H9 (cell line): ENCODE data around the gene CROT. TPM values are rescaled to one million over a fixed set of nuclear protein-coding genes. Genes with fewer than 3 reads are reported as not detected.

Experiments
- DNase-seq: peaks from one replicate; pipeline ENCODE4 v3.0.0-alpha.2; 2017
- H2AFZ ChIP-seq: one replicate; pipeline ENCODE4 v1.6.1; 2013; ENCODE audit warnings: mild to moderate bottlenecking, low read length, control low read depth, moderate library complexity
- H2AK5ac ChIP-seq: 2 replicates; pipeline ENCODE4 v1.6.1; 2013; ENCODE audit warnings: low read length, control low read depth, mixed read lengths; ENCODE audit not compliant: insufficient read length
- H2BK120ac ChIP-seq: one replicate; pipeline ENCODE4 v1.6.1; 2013; ENCODE audit warnings: low read depth, mild to moderate bottlenecking, low read length, control low read depth, inconsistent platforms; ENCODE audit not compliant: poor library complexity, severe bottlenecking
- H2BK12ac ChIP-seq: 2 replicates; pipeline ENCODE4 v1.6.1; 2013; ENCODE audit warnings: low read length, control low read depth, mixed read lengths, low read depth; ENCODE audit not compliant: insufficient read length
- H2BK15ac ChIP-seq: 2 replicates; pipeline ENCODE4 v1.6.1; 2013; ENCODE audit warnings: low read depth, low read length, control low read depth
- H2BK20ac ChIP-seq: one replicate; pipeline ENCODE4 v1.6.1; 2013; ENCODE audit warnings: low read depth, mild to moderate bottlenecking, low read length, control low read depth, inconsistent platforms; ENCODE audit not compliant: poor library complexity, severe bottlenecking
- H2BK5ac ChIP-seq: 2 replicates; pipeline ENCODE4 v1.6.1; 2013; ENCODE audit warnings: low read length, control low read depth, mixed read lengths; ENCODE audit not compliant: insufficient read length
- H3K14ac ChIP-seq: 2 replicates; pipeline ENCODE4 v1.6.1; 2013; ENCODE audit warnings: low read length, control low read depth; ENCODE audit not compliant: insufficient read depth
- H3K18ac ChIP-seq: 2 replicates; pipeline ENCODE4 v1.6.1; 2013; ENCODE audit warnings: low read depth, mild to moderate bottlenecking, mixed read lengths, low read length, control low read depth; ENCODE audit not compliant: insufficient read length
- H3K23ac ChIP-seq: 2 replicates; pipeline ENCODE4 v1.6.1; 2013; ENCODE audit warnings: low read length, control low read depth, mixed read lengths, low read depth; ENCODE audit not compliant: insufficient read length
- H3K23me2 ChIP-seq: 2 replicates; pipeline ENCODE4 v1.6.1; 2013; ENCODE audit warnings: low read depth, mild to moderate bottlenecking, mixed read lengths, low read length, control low read depth; ENCODE audit not compliant: insufficient read length, poor library complexity, severe bottlenecking
- H3K27ac ChIP-seq: 2 replicates; pipeline ENCODE4 v1.5.1; 2013; ENCODE audit warnings: low read length, control low read depth, mixed read lengths, low read depth; ENCODE audit not compliant: insufficient read length
- H3K27me3 ChIP-seq: 2 replicates; pipeline ENCODE4 v1.6.1; 2013; ENCODE audit warnings: low read length, control low read depth, inconsistent platforms; ENCODE audit not compliant: insufficient read depth
- H3K4ac ChIP-seq: 2 replicates; pipeline ENCODE4 v1.6.1; 2013; ENCODE audit warnings: low read depth, mild to moderate bottlenecking, control low read depth, inconsistent platforms, low read length, moderate library complexity
- H3K4me1 ChIP-seq: 2 replicates; pipeline ENCODE4 v1.6.1; 2013; ENCODE audit warnings: low read length, control low read depth, inconsistent platforms; ENCODE audit not compliant: insufficient read depth
- H3K4me2 ChIP-seq: 2 replicates; pipeline ENCODE4 v1.6.1; 2013; ENCODE audit warnings: low read length, control low read depth, mixed read lengths; ENCODE audit not compliant: insufficient read length, insufficient read depth
- H3K56ac ChIP-seq: 2 replicates; pipeline ENCODE4 v1.6.1; 2013; ENCODE audit warnings: low read depth, mild to moderate bottlenecking, mixed read lengths, low read length, control low read depth; ENCODE audit not compliant: insufficient read length
- H3K79me1 ChIP-seq: 2 replicates; pipeline ENCODE4 v1.6.1; 2013; ENCODE audit warnings: low read depth, mild to moderate bottlenecking, moderate library complexity, low read length, control low read depth, inconsistent platforms; ENCODE audit not compliant: insufficient read depth, poor library complexity, severe bottlenecking
- H3K79me2 ChIP-seq: 2 replicates; pipeline ENCODE4 v1.6.1; 2013; ENCODE audit warnings: low read length, control low read depth, inconsistent platforms; ENCODE audit not compliant: insufficient read depth
- H3K9ac ChIP-seq: 2 replicates; pipeline ENCODE4 v1.6.1; 2013; ENCODE audit warnings: low read length, control low read depth, mixed read lengths; ENCODE audit not compliant: insufficient read length; ENCODE audit errors: extremely low read depth
- H3K9me3 ChIP-seq: one replicate; pipeline ENCODE4 v1.6.1; 2013; ENCODE audit warnings: low read depth, low read length, inconsistent platforms; ENCODE audit not compliant: control insufficient read depth
- H3T11ph ChIP-seq: one replicate; pipeline ENCODE4 v1.6.1; 2013; ENCODE audit warnings: mild to moderate bottlenecking, low read length, control low read depth, inconsistent platforms
- H4K20me1 ChIP-seq: one replicate; pipeline ENCODE4 v1.6.1; 2013; ENCODE audit not compliant: control insufficient read depth, insufficient read length, insufficient read depth
- H4K5ac ChIP-seq: 2 replicates; pipeline ENCODE4 v1.6.1; 2013; ENCODE audit warnings: low read depth, mild to moderate bottlenecking, mixed read lengths, low read length, control low read depth; ENCODE audit not compliant: insufficient read length
- H4K8ac ChIP-seq: replicated peaks from 2 replicates; pipeline ENCODE4 v1.6.1; 2013; ENCODE audit warnings: low read length, control low read depth, mixed read lengths, low read depth; ENCODE audit not compliant: insufficient read length
- H4K91ac ChIP-seq: 2 replicates; pipeline ENCODE4 v1.6.1; 2013; ENCODE audit warnings: low read depth, mild to moderate bottlenecking, moderate library complexity, mixed read lengths, low read length, control low read depth; ENCODE audit not compliant: insufficient read length
- H3K27ac Mint-ChIP-seq, 3 experiments: 2 replicates in 2 of 3; 3 replicates in 1 of 3; pipeline ENCODE4 v1.8.0; 2020 to 2021; ENCODE audit warnings: mixed read lengths in 3 of 3, mild to moderate bottlenecking in 1 of 3, moderate library complexity in 1 of 3
- H3K27me3 Mint-ChIP-seq: 2 replicates; pipeline ENCODE4 v1.8.0; 2021; ENCODE audit warnings: low read depth, mild to moderate bottlenecking, moderate library complexity, mixed read lengths
- H3K36me3 Mint-ChIP-seq, 3 experiments: 2 replicates in 2 of 3; 3 replicates in 1 of 3; pipeline ENCODE4 v1.8.0; 2020 to 2021; ENCODE audit warnings: low read depth in 3 of 3, mixed read lengths in 3 of 3; ENCODE audit not compliant: insufficient read depth in 1 of 3
- H3K4me1 Mint-ChIP-seq, 2 experiments: 2 replicates each; pipeline ENCODE4 v1.8.0; 2020; ENCODE audit warnings: mixed read lengths in 2 of 2
- H3K4me3 Mint-ChIP-seq, 2 experiments: 2 replicates in 1 of 2; 3 replicates in 1 of 2; pipeline ENCODE4 v1.8.0; 2020 to 2021; ENCODE audit warnings: mild to moderate bottlenecking in 2 of 2, mixed read lengths in 2 of 2, moderate library complexity in 1 of 2
- H3K9me3 Mint-ChIP-seq, 2 experiments: 2 replicates in 1 of 2; 3 replicates in 1 of 2; pipeline ENCODE4 v1.8.0; 2020; ENCODE audit warnings: mild to moderate bottlenecking in 2 of 2, mixed read lengths in 2 of 2, moderate library complexity in 1 of 2
- CTCF ChIP-seq: fragments of 200-600 bp; sonication (generic); conservative IDR thresholded peaks from 3 replicates; pipeline ENCODE4 v1.8.0; 2021; ENCODE audit warnings: antibody characterized with exemption, mild to moderate bottlenecking
- WGBS: extraction: QIAGEN DNeasy Blood & Tissue Kit; methylation state at CpG from one replicate; pipeline ENCODE4 v1.1.7; 2013; ENCODE audit warnings: missing lambda C conversion rate, low lambda C conversion rate, mixed read lengths; ENCODE audit not compliant: insufficient read length; ENCODE audit errors: extremely low coverage; 5-methylcytosine and 5-hydroxymethylcytosine counted together
- total RNA-seq: library from RNA; stranded (reverse); gene quantifications from 2 replicates; pipeline ENCODE4 v1.2.1, GENCODE V29; 2021

CROT gene
- total RNA-seq, 1 experiment from 2014 or later: 6.0 TPM

- H3K4me1 Mint-ChIP-seq: peaks cover 21 to 23% of the 10 kb centered on the region in 2 experiments
- Histone ChIP-seq H2AK5ac (no peak overlapping the region), H3K9ac (no peak overlapping the region), H2BK120ac (no peak overlapping the region), H2BK12ac (no peak overlapping the region), H4K91ac (no peak overlapping the region), H4K5ac (no peak overlapping the region), H3K4ac (no peak overlapping the region), H3K23me2 (no peaks in the 10 kb centered on the region), H2BK15ac (no peak overlapping the region), H3K79me1 (no peaks in the 10 kb centered on the region), H3K9me3 (no peaks in the 10 kb centered on the region), H2AFZ (no peak overlapping the region), H4K20me1 (no peaks in the 10 kb centered on the region), H3K23ac (no peak overlapping the region), H3K18ac (no peak overlapping the region), H4K8ac (no peak overlapping the region), H3K56ac (no peak overlapping the region), H3K14ac (no peak overlapping the region), H3K4me2 (no peak overlapping the region), H3T11ph (no peak overlapping the region), H2BK5ac (no peak overlapping the region), H3K79me2 (no peaks in the 10 kb centered on the region), H3K4me1 (no peaks in the 10 kb centered on the region), H2BK20ac (no peak overlapping the region), H3K27me3 (no peaks in the 10 kb centered on the region), H3K27ac (no peak overlapping the region)
- H3K27me3 Mint-ChIP-seq: no peaks in the 10 kb centered on the region
- no peak for TF ChIP-seq CTCF
- no peak overlapping the region for H3K4me3 Mint-ChIP-seq
- H3K9me3 Mint-ChIP-seq: peaks cover 5% of the 10 kb centered on the region in 2 experiments; a peak in 4 of 5 replicates
- H3K36me3 Mint-ChIP-seq: peaks cover 7 to 22% (median 21%) of the 10 kb centered on the region in 3 experiments
- DNase-seq: no peak
- WGBS: no CpG with 5 or more reads among the region's 2 CpGs
- H3K27ac Mint-ChIP-seq: no peak overlapping the region
Observed at GRCh38 chr7:87339373-87339897, 6.0 kb upstream of the CROT start.
